Sigmoid colon (tissue), 7 donors: ENCODE measurements around the gene COX10. TPM values are rescaled to one million over a fixed set of nuclear protein-coding genes. Genes with fewer than 3 reads are reported as not detected.

Experiments used
- DNase-seq: peaks from one replicate; pipeline ENCODE4 v3.0.0-alpha.2; 2019
- H3K27ac ChIP-seq, 4 donors: fragments of 200-600 bp; sonication (generic); one replicate each; pipeline ENCODE4 v1.5.1; 2016 to 2019; ENCODE audit warnings: mild to moderate bottlenecking in 1 of 4
- H3K27me3 ChIP-seq, 3 donors: fragments of 200-600 bp; sonication (generic); one replicate each; pipeline ENCODE4 v1.5.1; 2019; ENCODE audit warnings: mild to moderate bottlenecking in 1 of 3
- H3K36me3 ChIP-seq, 4 donors: fragments of 200-600 bp; sonication (generic); one replicate each; pipeline ENCODE4 v1.5.1; 2016 to 2019
- H3K4me1 ChIP-seq, 4 donors: fragments of 200-600 bp; sonication (generic); one replicate each; pipeline ENCODE4 v1.5.1; 2017 to 2019
- H3K4me3 ChIP-seq, 4 donors: fragments of 200-600 bp; sonication (generic); one replicate each; pipeline ENCODE4 v1.5.1; 2017 to 2019; ENCODE audit warnings: mild to moderate bottlenecking in 2 of 4, moderate library complexity in 1 of 4
- H3K9me3 ChIP-seq, 4 donors: fragments of 200-600 bp in 3 of 4; sonication (generic) in 3 of 4; one replicate each; pipeline versions ENCODE4 v1.5.1 to v1.6.1; 2013 to 2019
- CTCF ChIP-seq, 4 experiments: fragments of 450-650 bp in 3 of 4; fragments of 200-600 bp in 1 of 4; IDR thresholded peaks; one replicate each; pipeline ENCODE4 v1.5.1; 2016 to 2019; ENCODE audit warnings: antibody characterized with exemption in 4 of 4, mild to moderate bottlenecking in 3 of 4, moderate library complexity in 2 of 4
- EP300 ChIP-seq, 4 donors: sonication (generic); formaldehyde crosslinking; IDR thresholded peaks; one replicate each; pipeline ENCODE4 v1.6.1; 2017; ENCODE audit warnings: antibody characterized with exemption in 4 of 4
- POLR2A ChIP-seq, 2 donors: fragments of 450-650 bp; IDR thresholded peaks; one replicate each; pipeline ENCODE4 v1.6.1; 2016; ENCODE audit warnings: antibody characterized with exemption in 2 of 2, mild to moderate bottlenecking in 2 of 2, moderate library complexity in 2 of 2
- POLR2AphosphoS5 ChIP-seq, 4 donors: sonication (generic); formaldehyde crosslinking; IDR thresholded peaks; one replicate each; pipeline ENCODE4 v1.6.1; 2017; ENCODE audit warnings: antibody characterized with exemption in 4 of 4
- WGBS, 2 donors: extraction: QIAGEN DNeasy Blood & Tissue Kit; methylation state at CpG; one replicate each; pipeline ENCODE4 v1.1.7; 2013; 5-methylcytosine and 5-hydroxymethylcytosine counted together
- intact Hi-C: fragments of 100-400 bp; cut with DNase I; formaldehyde crosslinking; loops from one replicate; pipeline ENCODE4 v1.15.1; 2023
- polyA plus RNA-seq, 3 donors: library from polyadenylated mRNA; stranded (reverse); fragments of 200-250 nt; gene quantifications; one replicate each; pipeline ENCODE4 v1.2.3, GENCODE V29; 2013
- total RNA-seq, 4 donors: library from RNA; depleted of rRNA; stranded (reverse); fragments of >200 nt; gene quantifications; one replicate each; pipeline ENCODE4 v1.1.0, GENCODE V29; 2016
- donor health status: healthy with polysubstance abuse.
- donor health status: Bipolar disorder and iron deficiency.
- donor health status: healthy.

Gene COX10
- total and polyA plus RNA-seq, 7 donors = 14.4 to 23.9 (median 17.3) TPM

DNA sequence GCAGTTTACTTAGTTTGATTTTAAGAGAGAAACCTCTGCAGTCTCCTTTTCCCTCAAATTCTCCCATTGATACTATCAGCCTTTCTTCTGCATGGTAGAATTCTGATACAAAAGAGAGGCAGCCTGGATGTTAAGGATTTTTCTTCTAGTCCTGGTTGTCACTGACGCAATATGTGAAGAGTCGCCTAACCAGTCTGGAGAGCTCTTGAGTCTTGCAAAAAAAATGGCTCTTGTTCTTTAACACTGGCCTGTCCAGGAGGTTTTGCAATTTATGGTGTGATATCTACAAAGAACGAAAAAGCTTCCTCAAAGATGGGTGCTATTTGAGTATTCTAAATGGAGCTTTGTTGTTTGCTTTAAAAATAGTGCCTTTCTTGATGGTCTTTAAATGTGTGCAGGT is 28.9 kb downstream of the COX10 start:
- peaks cover 0 to 5% (median 0%) of the 10 kb centered on the region in 4 donors for H3K4me1 ChIP-seq
- no peak overlapping the region for H3K4me3 ChIP-seq
- H3K27me3 ChIP-seq = no peaks in the 10 kb centered on the region
- TF ChIP-seq CTCF (IDR thresholded peaks at IDR 0.05) (no peak), EP300 (IDR thresholded peaks at IDR 0.05) (no peak), POLR2AphosphoS5 (IDR thresholded peaks at IDR 0.05) (no peak), POLR2A (IDR thresholded peaks at IDR 0.05) (no peak)
- no peak overlapping the region for H3K27ac ChIP-seq
- DNase-seq = no peak
- 18 to 70% methylated on average over 3 of the region's 3 CpGs for WGBS, 2 donors
- H3K9me3 ChIP-seq = no peaks in the 10 kb centered on the region
- intact Hi-C loops = no loop called here
- H3K36me3 ChIP-seq = peaks cover 0 to 3% (median 0%) of the 10 kb centered on the region in 4 donors

DNA sequence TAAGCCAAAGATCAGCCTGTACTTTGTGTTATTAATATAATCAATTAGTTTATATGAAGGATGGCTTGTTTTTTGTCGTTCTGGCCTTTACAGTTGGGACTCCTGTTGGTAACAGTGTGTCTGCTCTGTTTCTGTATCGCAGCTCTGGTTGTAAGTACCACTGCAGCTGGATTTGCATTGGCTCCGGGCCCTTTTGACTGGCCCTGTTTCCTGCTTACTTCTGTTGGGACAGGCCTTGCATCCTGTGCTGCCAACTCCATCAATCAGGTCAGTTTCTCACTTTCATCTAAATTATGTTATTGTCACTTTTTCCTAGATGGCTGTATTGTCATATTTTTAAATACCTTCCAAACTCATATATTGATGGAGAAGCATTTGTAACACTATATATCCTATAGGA is 32.7 kb downstream of the COX10 start:
- Histone ChIP-seq H3K36me3 (peaks cover 0 to 3% (median 0%) of the 10 kb centered on the region in 4 donors), H3K9me3 (no peaks in the 10 kb centered on the region), H3K27ac (no peak overlapping the region), H3K4me3 (no peak overlapping the region), H3K4me1 (peaks cover 0 to under 1% (median 0%) of the 10 kb centered on the region in 4 donors), H3K27me3 (no peaks in the 10 kb centered on the region)
- TF ChIP-seq POLR2AphosphoS5 (IDR thresholded peaks at IDR 0.05) (no peak), EP300 (IDR thresholded peaks at IDR 0.05) (no peak), CTCF (IDR thresholded peaks at IDR 0.05) (no peak), POLR2A (IDR thresholded peaks at IDR 0.05) (no peak)
- DNase-seq = no peak
- 58 to 75% methylated on average over 3 of the region's 3 CpGs for WGBS, 2 donors
- intact Hi-C loops = no loop called here

GRCh38 chr17:14103836-14104235 is 34.5 kb downstream of the COX10 start:
- intact Hi-C loops = no loop called here
- 93% methylated on average over 8 of the region's 8 CpGs for WGBS, 2 donors
- Histone ChIP-seq H3K27me3 (no peaks in the 10 kb centered on the region), H3K36me3 (peaks cover 0 to 3% (median 0%) of the 10 kb centered on the region in 4 donors), H3K9me3 (no peaks in the 10 kb centered on the region), H3K4me1 (peaks cover 0 to 8% (median 0%) of the 10 kb centered on the region in 4 donors), H3K27ac (no peak overlapping the region), H3K4me3 (no peak overlapping the region)
- no peak for DNase-seq
- no peak for TF ChIP-seq EP300 (IDR thresholded peaks at IDR 0.05)
- TF ChIP-seq POLR2A (IDR thresholded peaks at IDR 0.05) = no peak
- TF ChIP-seq CTCF (IDR thresholded peaks at IDR 0.05) = no peak
- no peak for TF ChIP-seq POLR2AphosphoS5 (IDR thresholded peaks at IDR 0.05)

DNA sequence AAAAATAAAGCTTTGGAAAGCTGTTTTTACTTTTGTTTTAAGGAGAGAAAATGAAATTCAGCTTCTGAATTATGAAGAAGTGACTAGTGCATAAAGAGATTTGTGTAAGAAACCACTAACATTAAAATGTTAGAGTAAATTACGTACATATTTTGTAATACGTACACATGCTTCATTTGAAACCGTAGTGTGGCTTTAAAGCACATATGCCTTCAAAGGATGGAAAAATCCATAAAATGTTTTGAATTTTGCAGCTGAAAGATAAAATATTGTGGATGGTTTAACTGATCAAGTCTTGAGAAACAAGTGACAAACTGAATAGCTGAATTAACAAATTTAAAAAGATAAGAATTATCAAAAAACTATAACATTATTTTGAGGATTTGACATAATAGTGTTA is 35.4 kb downstream of the COX10 start:
- Histone ChIP-seq H3K27me3 (no peaks in the 10 kb centered on the region), H3K9me3 (no peaks in the 10 kb centered on the region), H3K4me3 (no peak overlapping the region), H3K4me1 (peaks cover 0 to 8% (median 0%) of the 10 kb centered on the region in 4 donors), H3K27ac (no peak overlapping the region), H3K36me3 (peaks cover 0 to 3% (median 0%) of the 10 kb centered on the region in 4 donors)
- WGBS, 2 donors = 62% methylated on average over 3 of the region's 3 CpGs
- no peak for DNase-seq
- intact Hi-C loops = no loop called here
- TF ChIP-seq CTCF (IDR thresholded peaks at IDR 0.05) = no peak
- no peak for TF ChIP-seq POLR2A (IDR thresholded peaks at IDR 0.05)
- TF ChIP-seq EP300 (IDR thresholded peaks at IDR 0.05) = no peak
- no peak for TF ChIP-seq POLR2AphosphoS5 (IDR thresholded peaks at IDR 0.05)

GRCh38 chr17:14107889-14108288 is 38.6 kb downstream of the COX10 start:
- no peak for TF ChIP-seq EP300 (IDR thresholded peaks at IDR 0.05)
- TF ChIP-seq POLR2AphosphoS5 (IDR thresholded peaks at IDR 0.05) = no peak
- no peak for TF ChIP-seq CTCF (IDR thresholded peaks at IDR 0.05)
- no peak for TF ChIP-seq POLR2A (IDR thresholded peaks at IDR 0.05)
- DNase-seq = no peak

More at GRCh38 chr17:14107889-14108288, 38.6 kb downstream of the COX10 start:
- no peaks in the 10 kb centered on the region for H3K27me3 ChIP-seq
- H3K27ac ChIP-seq = no peak overlapping the region
- no peaks in the 10 kb centered on the region for H3K36me3 ChIP-seq
- H3K4me3 ChIP-seq = no peak overlapping the region
- H3K9me3 ChIP-seq = no peaks in the 10 kb centered on the region
- peaks cover 0 to 8% (median 0%) of the 10 kb centered on the region in 4 donors for H3K4me1 ChIP-seq
- intact Hi-C loops = no loop called here
